Measurements from ENCODE around the gene RECK.
A peak's percentile ranks its signal among the peaks of the same experiment; 100 is the strongest.
"Not testable (repeated sequence)": the region's sequence is repeated elsewhere in the genome, so short reads cannot be mapped to it uniquely, and the experiment has no call there.

Gene RECK

GRCh38 chr9:36074870-36075532 lies 38.3 kb downstream of the RECK start:
- DNase-seq, result no peak

GRCh38 chr9:36078051-36078450 lies 41.3 kb downstream of the RECK start:
- DNase-seq, result no peak

GRCh38 chr9:36080519-36080918 lies 43.8 kb downstream of the RECK start:
- DNase-seq, result no peak

GRCh38 chr9:36082931-36083330 lies 46.2 kb downstream of the RECK start:
- no peak for DNase-seq

GRCh38 chr9:36086442-36086841 lies 49.7 kb downstream of the RECK start:
- DNase-seq, result no peak

GRCh38 chr9:36087054-36087453 lies 50.3 kb downstream of the RECK start:
- not testable (repeated sequence) for DNase-seq

- no peak for DNase-seq
Measured at GRCh38 chr9:36088020-36088419, 51.3 kb downstream of the RECK start.

- no peak for DNase-seq
Measured at GRCh38 chr9:36091026-36091953, 54.6 kb downstream of the RECK start.

- no peak for DNase-seq
Measured at GRCh38 chr9:36092014-36092413, 55.3 kb downstream of the RECK start.

- DNase-seq, result peak; percentile 70
Measured at GRCh38 chr9:36092509-36093215, 55.9 kb downstream of the RECK start.

GRCh38 chr9:36093384-36093783 lies 56.7 kb downstream of the RECK start:
- DNase-seq, result no peak

GRCh38 chr9:36099718-36100117 lies 63.0 kb downstream of the RECK start:
- DNase-seq, result no peak

- no peak for DNase-seq
Measured at GRCh38 chr9:36100532-36100931, 63.8 kb downstream of the RECK start.

GRCh38 chr9:36101916-36102741 lies 65.4 kb downstream of the RECK start:
- no peak for DNase-seq

GRCh38 chr9:36102742-36103495 lies 66.2 kb downstream of the RECK start:
- DNase-seq, result peak; percentile 89

GRCh38 chr9:36109071-36109470 lies 72.4 kb downstream of the RECK start:
- no peak for DNase-seq

GRCh38 chr9:36110434-36110833 lies 73.7 kb downstream of the RECK start:
- DNase-seq, result no peak

- no peak for DNase-seq
Measured at GRCh38 chr9:36112516-36112915, 75.8 kb downstream of the RECK start.

- DNase-seq, result no peak
Measured at GRCh38 chr9:36113999-36114398, 77.3 kb downstream of the RECK start.

- no peak for DNase-seq
Measured at GRCh38 chr9:36116593-36116992, 79.9 kb downstream of the RECK start.

GRCh38 chr9:36118201-36118600 lies 81.5 kb downstream of the RECK start:
- no peak for DNase-seq

GRCh38 chr9:36118706-36119105 lies 82.0 kb downstream of the RECK start:
- no peak for DNase-seq

All from CD4-positive, alpha-beta T cell treated with Interleukin-17A for 1 hour (primary cell).